Thoracic aorta (tissue), 2 donors: ENCODE data around the gene UBE2Z. TPM values are rescaled to one million over a fixed set of nuclear protein-coding genes. Genes with fewer than 3 reads are reported as not detected.

Experiments
- ATAC-seq: fragments of 150-250 bp; one replicate; pipeline ENCODE4 v1.8.0; 2017; ENCODE audit warnings: low read depth; ENCODE audit not compliant: insufficient number of reproducible peaks, low FRiP score
- DNase-seq: peaks from one replicate; pipeline ENCODE4 v3.0.0-alpha.2; 2020; ENCODE audit warnings: low spot score
- H3K27ac ChIP-seq, 2 donors: fragments of 200-600 bp; sonication (generic); 1 replicate in 1 of 2; 2 replicates in 1 of 2; pipeline ENCODE4 v1.5.1; 2016; ENCODE audit warnings: mild to moderate bottlenecking in 2 of 2, moderate library complexity in 2 of 2
- H3K27me3 ChIP-seq: fragments of 200-600 bp; sonication (generic); replicated peaks from 2 replicates; pipeline ENCODE4 v1.6.0; 2016; ENCODE audit warnings: mild to moderate bottlenecking; ENCODE audit not compliant: insufficient read depth
- H3K36me3 ChIP-seq: fragments of 200-600 bp; sonication (generic); one replicate; pipeline ENCODE4 v1.5.1; 2016
- H3K4me1 ChIP-seq, 2 donors: fragments of 200-600 bp; sonication (generic); 1 replicate in 1 of 2; 2 replicates in 1 of 2; pipeline versions ENCODE4 v1.5.1 to v1.6.0; 2016; ENCODE audit warnings: low read depth in 2 of 2, mild to moderate bottlenecking in 1 of 2; ENCODE audit not compliant: control insufficient read depth in 1 of 2
- H3K4me3 ChIP-seq: fragments of 200-600 bp; sonication (generic); 2 replicates; pipeline ENCODE4 v1.5.1; 2016; ENCODE audit warnings: mild to moderate bottlenecking
- H3K9me3 ChIP-seq: fragments of 200-600 bp; sonication (generic); 2 replicates; pipeline ENCODE4 v1.5.1; 2016
- CTCF ChIP-seq: fragments of 200-600 bp; sonication (generic); IDR thresholded peaks from one replicate; pipeline ENCODE4 v1.5.1; 2019; ENCODE audit warnings: antibody characterized with exemption
- total RNA-seq, 2 donors: library from RNA; depleted of rRNA; stranded (reverse); fragments of >200 nt; gene quantifications; one replicate each; pipeline versions ENCODE4 v1.1.0 to v1.2.3, GENCODE V29; 2016

Gene UBE2Z
- total RNA-seq, 2 donors from 2014 or later: 63.2 to 90.7 TPM

DNA sequence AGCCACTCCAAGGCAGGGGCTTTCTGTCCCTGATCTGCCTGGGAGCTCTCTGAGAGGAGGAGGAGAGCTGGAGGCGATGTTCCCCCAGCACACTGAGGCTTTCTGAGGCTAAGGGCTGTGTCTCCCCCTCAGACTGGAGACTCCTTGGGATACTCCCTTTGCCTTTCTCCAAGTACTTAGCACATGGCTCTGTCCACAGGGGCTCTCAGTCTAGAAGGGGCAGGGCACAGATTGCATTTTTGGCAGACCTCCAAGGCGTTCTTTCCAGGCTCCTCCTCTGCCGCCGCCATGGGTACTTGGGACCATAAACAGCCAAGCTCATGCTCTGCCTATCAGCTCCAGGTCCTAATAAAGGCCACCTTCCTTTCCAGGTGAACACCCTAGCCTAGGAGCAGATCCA lies 62.0 kb downstream of the UBE2Z start:
- H3K4me1 ChIP-seq: peaks cover 8 to 15% of the 10 kb centered on the region in 2 donors
- ATAC-seq: no peak
- H3K36me3 ChIP-seq: no peaks in the 10 kb centered on the region
- H3K4me3 ChIP-seq: no peak overlapping the region
- H3K9me3 ChIP-seq: no peaks in the 10 kb centered on the region
- no peaks in the 10 kb centered on the region for H3K27me3 ChIP-seq
- DNase-seq: no peak
- H3K27ac ChIP-seq: no peak overlapping the region
- TF ChIP-seq CTCF: no peak

- no peak for DNase-seq
- Histone ChIP-seq H3K4me1 (peaks cover 8 to 15% of the 10 kb centered on the region in 2 donors), H3K27me3 (no peaks in the 10 kb centered on the region), H3K27ac (no peak overlapping the region), H3K36me3 (no peaks in the 10 kb centered on the region), H3K4me3 (no peak overlapping the region), H3K9me3 (no peaks in the 10 kb centered on the region)
- no peak for TF ChIP-seq CTCF
- ATAC-seq: no peak
Observed at GRCh38 chr17:48970865-48971687, 62.9 kb downstream of the UBE2Z start.

- no peak for DNase-seq
- Histone ChIP-seq H3K4me1 (peaks cover 8 to 15% of the 10 kb centered on the region in 2 donors), H3K9me3 (no peaks in the 10 kb centered on the region), H3K27ac (no peak overlapping the region), H3K36me3 (no peaks in the 10 kb centered on the region), H3K4me3 (no peak overlapping the region), H3K27me3 (no peaks in the 10 kb centered on the region)
- no peak for TF ChIP-seq CTCF
- ATAC-seq: no peak
Observed at GRCh38 chr17:48972749-48973097, 64.5 kb downstream of the UBE2Z start.

DNA sequence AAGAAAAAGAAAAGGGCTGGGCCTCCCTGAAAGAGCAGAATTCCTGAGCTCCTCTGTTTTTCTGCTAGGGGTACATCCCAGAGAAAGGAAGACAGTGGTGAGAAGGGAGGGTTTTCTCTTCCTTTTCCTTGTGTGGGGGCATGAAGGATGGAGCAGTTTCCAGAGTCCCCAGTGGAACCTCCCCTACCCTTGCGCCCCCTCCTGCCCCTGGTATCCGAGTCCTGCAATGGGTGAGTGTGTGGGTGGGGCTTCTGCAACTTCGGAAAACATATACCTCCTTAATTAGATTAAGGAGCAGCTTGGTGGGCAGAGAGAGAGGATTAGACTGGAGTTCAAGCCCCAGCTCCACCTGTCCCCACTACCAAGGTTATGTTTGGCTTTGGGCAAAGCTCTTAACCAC lies 65.6 kb downstream of the UBE2Z start:
- no peaks in the 10 kb centered on the region for H3K27me3 ChIP-seq
- no peak overlapping the region for H3K27ac ChIP-seq
- no peak overlapping the region for H3K4me3 ChIP-seq
- peaks cover 8 to 15% of the 10 kb centered on the region in 2 donors for H3K4me1 ChIP-seq
- DNase-seq (no peak), ATAC-seq (no peak)
- no peaks in the 10 kb centered on the region for H3K36me3 ChIP-seq
- H3K9me3 ChIP-seq: no peaks in the 10 kb centered on the region
- TF ChIP-seq CTCF: no peak

Other genes starting within 250 kb of the UBE2Z start
- not detected for gene PRAC1, start 185.9 kb upstream of the UBE2Z start, total RNA-seq
- not detected for gene PRAC2, start 185.2 kb upstream of the UBE2Z start, total RNA-seq
- gene HOXB13, start 179.7 kb upstream of the UBE2Z start, total RNA-seq: not detected
- not detected for gene TTLL6, start 91.2 kb upstream of the UBE2Z start, total RNA-seq
- 100 to 1,000 TPM; 122 to 192 TPM for gene CALCOCO2, start 77.4 kb upstream of the UBE2Z start, total RNA-seq
- gene ATP5MC1, start 15.6 kb upstream of the UBE2Z start, total RNA-seq: 10 to 100 TPM; 43.2 to 54.7 TPM
- 100 to 1,000 TPM; 118 to 121 TPM for gene SNF8, start 36.4 kb downstream of the UBE2Z start, total RNA-seq
- gene GIP, start 60.2 kb downstream of the UBE2Z start, total RNA-seq: not detected
- gene IGF2BP1, start 89.0 kb downstream of the UBE2Z start, total RNA-seq: under 1 TPM in 1 of 2 donors, not detected in 1; 0.07 TPM
- gene B4GALNT2, start 224.4 kb downstream of the UBE2Z start, total RNA-seq: not detected